SU-DHL-6 (cell line): ENCODE data around the gene MTREX.

Experiments used
- CTCF ChIP-seq: fragments of 200-600 bp; sonication (generic); IDR thresholded peaks from one replicate; pipeline ENCODE4 v1.5.1; 2017; ENCODE audit warnings: antibody characterized with exemption, mild to moderate bottlenecking, low read length, moderate library complexity; ENCODE audit not compliant: insufficient read depth, poor library complexity, severe bottlenecking
- EZH2phosphoT487 ChIP-seq: fragments of 200-600 bp; sonication (generic), shearing (Covaris generic); conservative IDR thresholded peaks from 2 replicates; pipeline ENCODE4 v1.6.1; 2018; ENCODE audit warnings: mild to moderate bottlenecking, antibody characterized with exemption, low read length, moderate library complexity, mixed read lengths

- no peak for TF ChIP-seq CTCF
- TF ChIP-seq EZH2phosphoT487, result no peak
These were observed 52.4 kb downstream of the MTREX start for GRCh38 chr5:55360190-55360589.
